Caco-2 (cell line): Measurements from ENCODE around the gene FAM76A. TPM values are rescaled to one million over a fixed set of nuclear protein-coding genes. Genes with fewer than 3 reads are reported as not detected.

Experiments
- BruUV-seq: library from RNA; stranded (reverse); fragments of 400-500 nt; replicated peaks from 2 replicates; lab custom pipeline; 2021; lab: Mats Ljungman, UMichigan
- CTCF ChIA-PET: fragments of 300-600 bp; sonication (Branson Sonifier 250); formaldehyde crosslinking; loops from one replicate; lab custom pipeline; 2022; ENCODE audit warnings: antibody characterized with exemption; lab: Charles Lee
- POLR2A ChIA-PET: fragments of 300-600 bp; sonication (Branson Sonifier 250); formaldehyde crosslinking; loops from one replicate; lab custom pipeline; 2022; ENCODE audit warnings: antibody characterized with exemption; lab: Charles Lee
- DNase-seq, 2 experiments: peaks; one replicate each; pipeline versions ENCODE4 v3.0.0 to v3.0.0-alpha.2; 2020 to 2022
- H3K27me3 ChIP-seq: replicated peaks from 2 replicates; pipeline ENCODE4 v1.6.0; 2011; ENCODE audit warnings: low read length; ENCODE audit not compliant: control insufficient read depth, insufficient read depth
- H3K36me3 ChIP-seq: 2 replicates; pipeline ENCODE4 v1.5.1; 2011; ENCODE audit warnings: low read length; ENCODE audit not compliant: control insufficient read depth, insufficient read depth
- H3K4me1 ChIP-seq: fragments of 250-450 bp; sonication (Bioruptor Pico); 2 replicates; pipeline ENCODE4 v1.5.1; 2020; ENCODE audit warnings: mild to moderate bottlenecking
- H3K4me3 ChIP-seq: 2 replicates; pipeline ENCODE4 v1.5.1; 2011; ENCODE audit warnings: low read depth, mild to moderate bottlenecking, control low read depth, low read length
- H3K9me3 ChIP-seq: fragments of 250-450 bp; sonication (Bioruptor Pico); 2 replicates; pipeline ENCODE4 v1.5.1; 2020; ENCODE audit warnings: mild to moderate bottlenecking, moderate library complexity
- H3K27ac Mint-ChIP-seq: one replicate; pipeline ENCODE4 v1.8.0; 2022; ENCODE audit warnings: mixed read lengths; ENCODE audit not compliant: unreplicated experiment
- H3K27me3 Mint-ChIP-seq: one replicate; pipeline ENCODE4 v1.8.0; 2022; ENCODE audit warnings: mixed read lengths; ENCODE audit not compliant: insufficient read depth, unreplicated experiment
- H3K36me3 Mint-ChIP-seq: one replicate; pipeline ENCODE4 v1.8.0; 2022; ENCODE audit warnings: mild to moderate bottlenecking, mixed read lengths; ENCODE audit not compliant: insufficient read depth, unreplicated experiment
- H3K4me1 Mint-ChIP-seq: one replicate; pipeline ENCODE4 v1.8.0; 2022; ENCODE audit warnings: low read depth, mixed read lengths; ENCODE audit not compliant: unreplicated experiment
- H3K4me3 Mint-ChIP-seq: one replicate; pipeline ENCODE4 v1.8.0; 2022; ENCODE audit warnings: mild to moderate bottlenecking, moderate library complexity, mixed read lengths; ENCODE audit not compliant: unreplicated experiment
- H3K9me3 Mint-ChIP-seq: one replicate; pipeline ENCODE4 v1.8.0; 2022; ENCODE audit warnings: mixed read lengths; ENCODE audit not compliant: unreplicated experiment
- intact Hi-C: fragments of 100-400 bp; cut with micrococcal nuclease; formaldehyde crosslinking; loops from one replicate; pipeline ENCODE4 v1.10.0; 2022; ENCODE audit not compliant: unreplicated experiment
- total RNA-seq: library from RNA; stranded (reverse); gene quantifications from 2 replicates; pipeline ENCODE4 v1.2.3, GENCODE V29; 2022
- TF ChIP-seq, protein P1 (sequence below), 2 experiments: fragments of 200-600 bp in 1 of 2; IDR thresholded peaks; 1 replicate in 1 of 2; 2 replicates in 1 of 2; pipeline versions ENCODE4 v1.5.1 to v1.8.0; 2011 to 2022; ENCODE audit warnings: antibody characterized with exemption in 1 of 2, control low read depth in 1 of 2, inconsistent platforms in 1 of 2, low read depth in 1 of 2, low read length in 1 of 2, mild to moderate bottlenecking in 1 of 2, moderate library complexity in 1 of 2; ENCODE audit not compliant: insufficient read depth in 1 of 2, severe bottlenecking in 1 of 2, unreplicated experiment in 1 of 2

The FAM76A gene
- total RNA-seq, 1 experiment from 2014 or later = 9.8 TPM

DNA sequence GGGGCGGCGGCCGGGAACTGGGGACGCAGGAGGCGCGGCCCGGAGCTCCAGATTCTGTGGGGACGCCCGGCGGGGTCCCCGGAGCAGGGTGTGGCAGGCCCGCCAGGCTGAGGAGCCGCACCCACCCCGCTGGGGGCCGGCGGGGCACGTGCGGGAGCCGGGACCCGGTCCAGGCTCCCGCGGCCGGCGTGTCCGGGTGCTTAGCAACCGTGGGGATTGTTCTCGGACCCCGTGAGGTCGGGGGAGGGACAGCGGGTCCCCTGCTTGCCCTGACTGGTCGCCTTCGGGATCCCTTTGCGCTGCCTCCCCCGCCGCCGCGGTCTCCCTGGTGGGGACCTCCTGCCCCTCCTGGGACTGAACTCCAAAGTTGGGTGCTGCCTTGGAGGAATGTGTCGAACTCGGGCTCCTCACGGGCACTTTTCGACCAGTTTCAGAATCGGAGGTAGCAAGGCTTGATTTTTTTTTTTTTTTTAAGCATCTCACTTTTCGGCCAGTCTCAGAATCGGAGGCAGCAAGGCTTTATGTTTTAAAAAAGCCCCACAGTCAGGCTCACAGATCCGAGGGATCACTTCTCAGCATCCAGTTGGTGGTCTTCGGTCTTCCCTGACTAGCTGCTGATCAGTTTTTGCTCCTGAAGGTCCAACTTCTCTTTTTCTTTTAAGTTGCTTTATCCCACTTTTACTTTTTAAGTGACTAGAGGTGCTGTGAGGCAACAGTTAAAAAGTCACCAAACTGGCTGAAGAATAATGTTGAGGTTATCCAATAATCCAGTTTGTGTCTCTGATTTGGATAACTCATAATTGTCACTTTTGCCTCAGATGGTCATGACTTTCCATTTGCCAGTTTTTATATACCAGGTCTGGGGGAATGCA is 648 bp downstream of the FAM76A start:
- Histone ChIP-seq H3K27me3 (no peaks in the 10 kb centered on the region), H3K9me3 (no peaks in the 10 kb centered on the region), H3K4me1 (0 out of 2 replicates have a peak, but pooled peaks cover 7% of the 10 kb centered on the region), H3K36me3 (no peaks in the 10 kb centered on the region), H3K4me3 (peak overlapping the region; percentile 47)
- Mint-ChIP-seq H3K9me3 (no peaks in the 10 kb centered on the region), H3K36me3 (peaks cover 7% of the 10 kb centered on the region), H3K4me1 (no peaks in the 10 kb centered on the region), H3K27me3 (no peaks in the 10 kb centered on the region), H3K4me3 (peak overlapping the region; percentile 88), H3K27ac (peak overlapping the region; percentile 53)
- ChIA-PET CTCF (interaction anchor here (0.7 to 1.6 kb wide), 7 partner anchors 18 to 119 kb away, joined by 3 to 20 read pairs (median 7); partner anchors contain the start of genes IFI6, PPP1R8 and STX12), POLR2A (interaction anchor here (0.6 to 2.0 kb wide), 5 partner anchors 47 to 779 kb away, joined by 3 to 20 read pairs (median 8); partner anchors contain the start of genes RCC1 and STX12)
- intact Hi-C loops = no loop called here
- DNase-seq = peak; percentile 55 to 62
- BruUV-seq = TSS peak; percentile 68
- TF ChIP-seq, protein P1, sequence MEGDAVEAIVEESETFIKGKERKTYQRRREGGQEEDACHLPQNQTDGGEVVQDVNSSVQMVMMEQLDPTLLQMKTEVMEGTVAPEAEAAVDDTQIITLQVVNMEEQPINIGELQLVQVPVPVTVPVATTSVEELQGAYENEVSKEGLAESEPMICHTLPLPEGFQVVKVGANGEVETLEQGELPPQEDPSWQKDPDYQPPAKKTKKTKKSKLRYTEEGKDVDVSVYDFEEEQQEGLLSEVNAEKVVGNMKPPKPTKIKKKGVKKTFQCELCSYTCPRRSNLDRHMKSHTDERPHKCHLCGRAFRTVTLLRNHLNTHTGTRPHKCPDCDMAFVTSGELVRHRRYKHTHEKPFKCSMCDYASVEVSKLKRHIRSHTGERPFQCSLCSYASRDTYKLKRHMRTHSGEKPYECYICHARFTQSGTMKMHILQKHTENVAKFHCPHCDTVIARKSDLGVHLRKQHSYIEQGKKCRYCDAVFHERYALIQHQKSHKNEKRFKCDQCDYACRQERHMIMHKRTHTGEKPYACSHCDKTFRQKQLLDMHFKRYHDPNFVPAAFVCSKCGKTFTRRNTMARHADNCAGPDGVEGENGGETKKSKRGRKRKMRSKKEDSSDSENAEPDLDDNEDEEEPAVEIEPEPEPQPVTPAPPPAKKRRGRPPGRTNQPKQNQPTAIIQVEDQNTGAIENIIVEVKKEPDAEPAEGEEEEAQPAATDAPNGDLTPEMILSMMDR (IDR thresholded peaks at IDR 0.05; ENCODE audit: insufficient read depth in 1 of 2, low read depth in 1 of 2, low read length in 1 of 2, severe bottlenecking in 1 of 2, unreplicated experiment in 1 of 2) = no peak

GRCh38 chr1:27727126-27727525 is 1.4 kb downstream of the FAM76A start:
- H3K36me3 ChIP-seq = no peaks in the 10 kb centered on the region
- no peaks in the 10 kb centered on the region for H3K27me3 ChIP-seq
- H3K4me1 ChIP-seq = 0 out of 2 replicates have a peak, but pooled peaks cover 7% of the 10 kb centered on the region
- ChIA-PET POLR2A (no interaction called here), CTCF (interaction anchor here (0.7 kb wide), 1 partner anchor 104 kb away, joined by 3 read pairs; the partner anchor contains the start of gene PPP1R8)
- no peaks in the 10 kb centered on the region for H3K4me1 Mint-ChIP-seq
- no peaks in the 10 kb centered on the region for H3K9me3 Mint-ChIP-seq
- peaks cover 7% of the 10 kb centered on the region for H3K36me3 Mint-ChIP-seq
- intact Hi-C loops = no loop called here
- no peak for DNase-seq
- H3K4me3 Mint-ChIP-seq = peak overlapping the region; percentile 88
- no peaks in the 10 kb centered on the region for H3K9me3 ChIP-seq
- TF ChIP-seq, protein P1 (IDR thresholded peaks at IDR 0.05; ENCODE audit: insufficient read depth in 1 of 2, low read depth in 1 of 2, low read length in 1 of 2, severe bottlenecking in 1 of 2, unreplicated experiment in 1 of 2) = no peak
- H3K27me3 Mint-ChIP-seq = no peaks in the 10 kb centered on the region
- no peak overlapping the region for H3K27ac Mint-ChIP-seq
- peak overlapping the region; percentile 47; the same call in 1 of the 2 replicates for H3K4me3 ChIP-seq
- BruUV-seq = no TSS peak

- Histone ChIP-seq H3K4me1 (no peaks in the 10 kb centered on the region), H3K36me3 (no peaks in the 10 kb centered on the region), H3K27me3 (no peaks in the 10 kb centered on the region), H3K9me3 (no peaks in the 10 kb centered on the region), H3K4me3 (no peak overlapping the region)
- Mint-ChIP-seq H3K4me3 (no peak overlapping the region), H3K27me3 (no peaks in the 10 kb centered on the region), H3K36me3 (peaks cover 18% of the 10 kb centered on the region), H3K4me1 (no peaks in the 10 kb centered on the region), H3K27ac (no peak overlapping the region), H3K9me3 (no peaks in the 10 kb centered on the region)
- POLR2A ChIA-PET = no interaction called here
- CTCF ChIA-PET = no interaction called here
- BruUV-seq = no TSS peak
- TF ChIP-seq, protein P1 (IDR thresholded peaks at IDR 0.05; ENCODE audit: insufficient read depth in 1 of 2, low read depth in 1 of 2, low read length in 1 of 2, severe bottlenecking in 1 of 2, unreplicated experiment in 1 of 2) = no peak
- intact Hi-C loops = no loop called here
- no peak for DNase-seq
Observed at GRCh38 chr1:27736252-27736651, 10.5 kb downstream of the FAM76A start.
